DMS153 treated with DMSO at 0.1 percent for 48 hours (cell line): ENCODE results near the gene MAEL.
A peak's percentile ranks its signal among the peaks of the same experiment; 100 is the strongest.
"Not testable (repeated sequence)": the region's sequence is repeated elsewhere in the genome, so short reads cannot be mapped to it uniquely, and the experiment has no call there.

ENCODE experiments used
- DNase-seq: peaks from one replicate; lab custom pipeline; 2025; ENCODE audit not compliant: unreplicated experiment; lab: John Stamatoyannopoulos, UW

MAEL gene

GRCh38 chr1:166977951-166978350 is 11.1 kb upstream of the MAEL start:
- no peak for DNase-seq

- no peak for DNase-seq
Observed at GRCh38 chr1:166978821-166979220, 10.3 kb upstream of the MAEL start.

GRCh38 chr1:166980383-166980782 is 8.7 kb upstream of the MAEL start:
- DNase-seq: no peak

GRCh38 chr1:166980818-166981217 is 8.3 kb upstream of the MAEL start:
- no peak for DNase-seq

- no peak for DNase-seq
Observed at GRCh38 chr1:166981589-166981988, 7.5 kb upstream of the MAEL start.

GRCh38 chr1:166999075-166999474 is 10.0 kb downstream of the MAEL start:
- no peak for DNase-seq

- DNase-seq: no peak
Observed at GRCh38 chr1:166999500-167000055, 10.5 kb downstream of the MAEL start.

GRCh38 chr1:167000546-167000945 is 11.5 kb downstream of the MAEL start:
- DNase-seq: no peak

- no peak for DNase-seq
Observed at GRCh38 chr1:167002354-167002753, 13.3 kb downstream of the MAEL start.

- DNase-seq: no peak
Observed at GRCh38 chr1:167003711-167004110, 14.6 kb downstream of the MAEL start.

GRCh38 chr1:167011560-167012191 is 22.6 kb downstream of the MAEL start:
- no peak for DNase-seq

GRCh38 chr1:167012570-167012969 is 23.5 kb downstream of the MAEL start:
- DNase-seq: no peak

- no peak for DNase-seq
Observed at GRCh38 chr1:167013108-167013929, 24.2 kb downstream of the MAEL start.

GRCh38 chr1:167016100-167016750 is 27.1 kb downstream of the MAEL start:
- DNase-seq: no peak

- DNase-seq: no peak
Observed at GRCh38 chr1:167022384-167022783, 33.3 kb downstream of the MAEL start.

- not testable (repeated sequence) for DNase-seq
Observed at GRCh38 chr1:167029553-167029952, 40.5 kb downstream of the MAEL start.

GRCh38 chr1:167033646-167034045 is 44.6 kb downstream of the MAEL start:
- no peak for DNase-seq

- peak; percentile 99 for DNase-seq
Observed at GRCh38 chr1:167043752-167044488, 54.8 kb downstream of the MAEL start.

- no peak for DNase-seq
Observed at GRCh38 chr1:167051907-167052306, 62.8 kb downstream of the MAEL start.

GRCh38 chr1:167052389-167052788 is 63.3 kb downstream of the MAEL start:
- DNase-seq: peak; percentile 5

GRCh38 chr1:167054531-167054930 is 65.5 kb downstream of the MAEL start:
- DNase-seq: no peak
